A673 (cell line): ENCODE data around the gene TMEM232.

ENCODE experiments used
- CTCF ChIP-seq: fragments of 300-800, 200-600 bp; sonication (generic); conservative IDR thresholded peaks from 2 replicates; pipeline ENCODE4 v1.5.1; 2017; ENCODE audit warnings: low read depth, mild to moderate bottlenecking, antibody characterized with exemption, low read length, moderate library complexity, mixed read lengths
- EZH2 ChIP-seq: fragments of 200-600 bp; sonication (generic); IDR thresholded peaks from 2 replicates; pipeline ENCODE4 v1.6.1; 2017; ENCODE audit warnings: borderline replicate concordance, low read depth, mild to moderate bottlenecking, mixed read lengths, antibody characterized with exemption, low read length; ENCODE audit not compliant: poor library complexity, severe bottlenecking

- TF ChIP-seq CTCF (no peak), EZH2 (no peak)
Measured at GRCh38 chr5:110768138-110768860, 41.8 kb upstream of the TMEM232 start.
